DOHH2 (cell line): ENCODE data around the gene PAQR5.

Experiments
- CTCF ChIP-seq: fragments of 200-600 bp; sonication (generic); IDR thresholded peaks from one replicate; pipeline ENCODE4 v1.5.1; 2014; ENCODE audit warnings: antibody characterized with exemption, mild to moderate bottlenecking, low read depth, low read length; ENCODE audit not compliant: poor library complexity, severe bottlenecking
- EZH2phosphoT487 ChIP-seq: fragments of 200-600 bp; sonication (generic); IDR thresholded peaks from 2 replicates; pipeline ENCODE4 v1.6.1; 2017; ENCODE audit warnings: borderline replicate concordance, mild to moderate bottlenecking, antibody characterized with exemption, low read length, moderate library complexity, mixed read lengths

DNA sequence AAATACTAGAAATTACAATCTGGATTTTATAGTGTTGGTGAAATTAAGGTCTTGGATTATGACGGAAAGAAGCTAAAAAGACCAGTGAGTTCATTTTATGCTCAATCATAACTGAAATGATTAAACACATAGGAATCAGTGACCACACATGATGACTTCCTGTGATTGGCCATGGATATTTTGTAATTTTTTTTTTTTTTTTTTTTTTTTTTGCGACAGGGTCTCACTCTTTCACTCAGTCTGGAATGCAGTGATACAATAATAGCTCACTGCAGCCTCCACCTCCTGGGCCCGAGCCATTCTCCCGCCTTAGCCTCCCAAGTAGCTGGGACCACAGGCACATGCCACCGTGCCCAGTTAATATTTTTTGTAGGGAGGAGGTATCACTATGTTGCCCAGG, 47.4 kb downstream of the PAQR5 start:
- no peak for TF ChIP-seq CTCF
- no peak for TF ChIP-seq EZH2phosphoT487
